NCI-H1417 treated with DMSO at 0.1 percent for 48 hours (cell line): ENCODE data around the gene KRTAP1-4.
"Not testable (repeated sequence)": the region's sequence is repeated elsewhere in the genome, so short reads cannot be mapped to it uniquely, and the experiment has no call there.

ENCODE experiments used
- DNase-seq: peaks from one replicate; lab custom pipeline; 2025; lab: John Stamatoyannopoulos, UW

The KRTAP1-4 gene, protein sequence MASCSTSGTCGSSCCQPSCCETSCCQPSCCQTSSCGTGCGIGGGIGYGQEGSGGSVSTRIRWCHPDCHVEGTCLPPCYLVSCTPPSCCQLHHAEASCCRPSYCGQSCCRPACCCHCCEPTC

DNA sequence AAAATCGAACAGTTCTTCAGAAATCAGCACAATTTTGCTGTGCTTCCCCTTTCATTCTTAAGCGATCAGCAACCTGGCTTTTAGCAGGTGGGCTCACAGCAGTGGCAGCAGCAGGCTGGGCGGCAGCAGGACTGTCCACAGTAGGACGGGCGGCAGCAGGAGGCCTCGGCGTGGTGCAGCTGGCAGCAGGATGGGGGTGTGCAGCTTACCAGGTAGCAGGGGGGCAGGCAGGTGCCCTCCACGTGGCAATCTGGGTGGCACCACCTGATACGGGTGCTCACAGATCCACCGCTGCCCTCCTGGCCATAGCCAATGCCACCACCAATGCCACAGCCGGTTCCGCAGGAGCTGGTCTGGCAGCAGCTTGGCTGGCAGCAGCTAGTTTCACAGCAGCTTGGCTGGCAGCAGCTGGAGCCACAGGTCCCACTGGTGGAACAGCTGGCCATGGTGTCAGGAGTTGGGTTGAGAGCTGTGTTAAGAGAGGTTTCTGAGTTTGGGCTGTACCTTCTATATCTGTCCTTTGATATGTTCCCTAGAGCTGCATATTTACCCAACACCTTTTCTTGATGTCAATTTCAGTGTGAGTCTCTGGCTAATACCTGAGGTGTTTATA lies at the start of gene KRTAP1-4:
Gene KRTAP1-4 (minus strand): TSS at position 563 of the 613 bp plus-strand sequence. CDS start 117 bp downstream, at position 446.
- no peak for DNase-seq

GRCh38 chr17:41076788-41077187 lies 46.8 kb upstream of the KRTAP1-4 start:
- no peak for DNase-seq

DNA sequence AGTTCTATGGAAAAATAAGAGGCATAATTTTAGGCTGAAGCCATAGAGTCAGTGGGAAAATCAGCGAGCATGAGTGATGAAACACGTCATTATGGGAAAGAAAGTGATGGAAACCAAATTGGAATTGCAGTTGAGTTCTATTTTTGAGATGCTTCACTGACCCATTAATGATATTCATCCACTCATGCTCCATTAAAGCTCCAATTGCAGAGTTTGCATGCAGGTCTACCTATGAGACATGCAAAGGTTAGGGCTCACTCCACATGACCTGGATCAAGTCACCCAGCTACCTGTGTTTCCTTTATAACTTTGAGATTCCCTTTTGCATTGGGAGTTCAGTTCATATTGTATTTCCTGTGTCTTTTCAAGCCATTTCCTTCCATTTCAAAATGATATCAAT lies 43.7 kb upstream of the KRTAP1-4 start:
- no peak for DNase-seq

GRCh38 chr17:41071606-41072360 lies 41.8 kb upstream of the KRTAP1-4 start:
- DNase-seq: no peak

- DNase-seq: no peak
These were observed 39.0 kb upstream of the KRTAP1-4 start for GRCh38 chr17:41069031-41069430.

- DNase-seq: no peak
These were observed 37.3 kb upstream of the KRTAP1-4 start for GRCh38 chr17:41067281-41067680.

- DNase-seq: no peak
These were observed 36.0 kb upstream of the KRTAP1-4 start, which contains the start of gene KRTAP2-4 for GRCh38 chr17:41065829-41066624. Gene KRTAP2-4, minus strand, starts transcription at chr17:41065879. Its CDS starts 34 bp downstream, at chr17:41065845.

DNA sequence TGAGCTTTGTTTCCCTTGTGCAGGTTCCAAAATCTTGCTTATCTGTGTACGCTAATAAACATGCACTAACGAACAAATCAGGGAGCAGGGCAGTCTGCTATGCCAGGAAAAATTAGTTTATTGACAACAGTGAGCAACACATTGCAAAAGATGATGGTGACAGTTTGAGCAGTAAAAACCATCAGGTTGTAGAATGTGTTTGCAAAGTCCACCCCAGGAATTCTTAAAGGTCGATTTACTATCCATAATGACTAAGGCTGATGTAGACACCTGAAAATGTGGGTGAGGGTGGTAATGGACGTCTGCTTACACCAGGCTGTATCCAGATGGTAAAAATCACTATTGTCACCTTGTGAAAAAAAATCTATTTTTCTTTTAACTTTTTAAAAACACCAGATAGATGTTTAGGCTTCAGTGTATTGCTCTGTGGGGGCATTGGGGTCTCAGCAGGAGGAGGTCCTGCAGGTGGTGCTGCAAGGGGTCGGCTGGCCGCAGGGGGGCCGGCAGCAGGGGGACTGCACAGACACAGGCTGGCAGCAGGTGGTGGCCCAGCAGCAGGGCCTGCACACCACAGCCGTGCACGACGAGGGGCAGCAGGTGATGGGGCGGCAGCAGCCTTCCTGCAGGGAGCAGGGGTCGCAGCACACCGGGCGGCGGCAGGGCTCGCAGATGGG lies 35.2 kb upstream of the KRTAP1-4 start:
- DNase-seq: not testable (repeated sequence)

GRCh38 chr17:41064301-41064700 lies 34.3 kb upstream of the KRTAP1-4 start:
- DNase-seq: no peak

DNA sequence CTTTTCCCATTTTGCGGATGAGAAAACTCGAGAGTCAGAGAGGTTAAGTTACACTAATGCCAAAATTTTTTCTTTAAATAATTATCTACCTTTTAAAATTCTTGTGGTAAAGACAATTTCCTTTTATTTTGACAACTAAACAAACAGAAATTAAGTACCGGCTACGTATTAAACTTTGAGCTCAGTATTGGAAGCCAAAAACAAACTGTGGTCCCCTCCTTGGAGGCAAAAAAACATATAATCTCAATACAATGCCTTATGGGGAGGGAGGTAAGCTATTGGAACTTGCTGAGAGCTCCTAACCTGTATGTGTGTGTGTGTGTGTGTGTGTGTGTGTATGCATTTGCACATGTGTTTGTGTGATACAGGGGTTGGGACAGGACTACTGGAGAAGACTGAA lies 33.5 kb upstream of the KRTAP1-4 start:
- no peak for DNase-seq

GRCh38 chr17:41061964-41062363 lies 32.0 kb upstream of the KRTAP1-4 start:
- no peak for DNase-seq

DNA sequence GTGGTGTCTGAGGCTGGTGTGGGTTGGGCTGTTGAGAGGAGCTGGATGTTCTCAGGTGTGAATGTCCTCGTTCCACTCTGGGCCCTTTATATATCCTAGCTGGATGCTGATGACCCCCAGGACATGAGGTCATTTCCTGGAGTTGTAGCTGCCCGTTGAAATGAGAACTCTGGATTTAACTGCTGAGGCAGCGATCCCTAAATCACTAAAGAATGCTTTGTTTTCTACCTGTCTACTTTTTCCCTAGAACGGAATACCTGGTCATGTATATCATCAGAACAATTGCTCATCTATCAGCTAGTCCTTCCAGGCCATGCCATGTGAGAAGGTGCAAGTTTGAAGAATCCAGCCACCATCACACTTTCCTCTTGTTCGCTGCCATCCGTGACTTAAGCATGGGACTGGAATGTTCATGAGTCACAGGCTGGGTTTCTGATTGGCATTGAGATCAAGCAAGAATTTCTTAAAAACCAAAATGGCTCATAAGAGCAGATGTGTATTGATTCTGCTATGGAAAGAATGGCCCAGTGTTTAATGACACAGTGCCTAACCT lies 30.1 kb upstream of the KRTAP1-4 start, which contains the start of gene KRTAP2-3:
Gene KRTAP2-3 (minus strand): TSS at position 63 of the 553 bp plus-strand sequence. CDS start 64 bp downstream, outside the sequence.
- no peak for DNase-seq

- DNase-seq: not testable (repeated sequence)
These were observed 29.5 kb upstream of the KRTAP1-4 start for GRCh38 chr17:41059276-41060051.

DNA sequence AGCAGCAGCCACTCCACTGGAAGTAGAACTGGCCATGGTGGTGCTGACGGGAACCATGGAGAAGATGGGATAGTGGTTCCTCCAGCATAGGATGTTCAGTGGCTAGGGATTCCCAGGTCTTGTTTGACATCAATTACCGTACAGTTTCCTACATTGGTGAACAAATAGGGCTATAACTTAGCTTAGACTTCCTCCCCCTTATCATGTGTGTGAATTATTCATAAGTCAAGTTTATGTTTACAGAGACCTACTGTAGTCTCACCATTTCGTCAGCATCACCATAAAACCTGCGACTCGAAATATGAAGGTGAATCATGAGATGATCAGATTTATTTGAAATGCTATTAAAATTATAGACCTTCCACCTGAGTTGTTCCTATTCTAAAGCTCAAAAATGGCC lies 28.7 kb upstream of the KRTAP1-4 start:
- no peak for DNase-seq

GRCh38 chr17:41057547-41057946 lies 27.6 kb upstream of the KRTAP1-4 start:
- no peak for DNase-seq

DNA sequence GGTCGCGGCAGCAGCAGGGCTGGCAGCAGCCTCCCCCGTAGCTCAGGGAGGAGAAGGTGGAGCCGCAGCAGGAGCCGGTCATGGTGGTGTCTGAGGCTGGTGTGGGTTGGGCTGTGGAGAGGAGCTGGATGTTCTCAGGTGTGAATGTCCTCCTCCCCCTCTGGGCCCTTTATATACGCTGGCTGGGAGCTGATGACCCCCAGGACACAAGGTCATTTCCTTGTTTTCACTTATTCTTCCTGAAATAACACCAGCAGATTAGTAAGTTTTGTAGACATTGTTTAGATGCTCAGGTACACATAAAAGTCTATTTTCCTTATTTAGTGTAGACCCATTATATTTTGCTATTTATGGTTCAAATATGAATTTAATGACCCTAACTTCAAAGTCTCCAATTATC lies 25.1 kb upstream of the KRTAP1-4 start, which contains the start of gene KRTAP2-2:
Gene KRTAP2-2 (minus strand): TSS at position 101 of the 400 bp plus-strand sequence. CDS start 19 bp downstream, at position 82.
- DNase-seq: not testable (repeated sequence)

- not testable (repeated sequence) for DNase-seq
These were observed 24.6 kb upstream of the KRTAP1-4 start for GRCh38 chr17:41054556-41054955.

GRCh38 chr17:41054025-41054424 lies 24.0 kb upstream of the KRTAP1-4 start:
- no peak for DNase-seq

DNA sequence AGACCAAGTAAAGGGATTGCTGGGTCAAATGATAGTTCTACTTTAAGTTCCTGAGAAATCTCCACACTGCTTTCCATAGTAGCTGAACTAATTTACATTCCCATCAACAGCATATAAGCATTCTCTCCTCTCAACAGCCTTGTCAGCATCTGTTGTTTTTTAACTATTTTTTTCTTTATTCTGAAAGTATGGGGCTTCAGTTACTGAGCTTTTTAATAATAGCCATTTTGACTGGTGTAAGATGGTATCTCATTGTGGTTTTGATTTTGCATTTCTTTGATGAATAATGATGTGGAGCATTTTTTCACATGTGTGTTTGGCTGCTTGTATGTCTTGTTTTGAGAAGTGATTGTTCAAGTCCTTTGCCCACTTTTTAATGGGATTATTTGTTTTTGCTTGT lies 22.6 kb upstream of the KRTAP1-4 start:
- no peak for DNase-seq

- DNase-seq: no peak
These were observed 19.1 kb upstream of the KRTAP1-4 start for GRCh38 chr17:41049110-41049509.
